ENCODE data around the gene CUL3.

Gene CUL3

GRCh38 chr2:224436634-224437033 lies 148.5 kb downstream of the CUL3 start:
- Histone ChIP-seq H3K36me3 (ENCODE audit: insufficient read depth, low read length) (no peaks in the 10 kb centered on the region), H2AFZ (ENCODE audit: low read length) (no peak overlapping the region), H3K9me2 (ENCODE audit: low read depth, low read length) (no peaks in the 10 kb centered on the region), H3F3A (ENCODE audit: insufficient read depth, low read length) (no peaks in the 10 kb centered on the region), H3K9ac (ENCODE audit: low read length) (no peak overlapping the region), H3K27ac (ENCODE audit: low read depth, low read length, poor library complexity, severe bottlenecking) (no peak overlapping the region), H3K9me3 (ENCODE audit: low read length) (no peaks in the 10 kb centered on the region), H3K4me3 (ENCODE audit: low read depth, low read length, poor library complexity, severe bottlenecking) (no peak overlapping the region), H3K79me2 (ENCODE audit: insufficient read depth, low read length) (no peaks in the 10 kb centered on the region), H4K20me1 (ENCODE audit: insufficient read depth, low read length) (no peaks in the 10 kb centered on the region), H3K27me3 (ENCODE audit: insufficient read depth, low read length) (peaks cover 4% of the 10 kb centered on the region; the same call in 1 of the 2 replicates), H3K4me2 (ENCODE audit: low read length) (no peak overlapping the region), H3K4me1 (ENCODE audit: insufficient read depth, low read length, severe bottlenecking) (no peaks in the 10 kb centered on the region)
- TF ChIP-seq CTCF (IDR thresholded peaks at IDR 0.05; ENCODE audit: low read length) (no peak), EZH2 (IDR thresholded peaks at IDR 0.05; ENCODE audit: borderline replicate concordance, low read length) (no peak)

- Histone ChIP-seq H3K9me2 (ENCODE audit: low read depth, low read length) (no peaks in the 10 kb centered on the region), H3K4me3 (ENCODE audit: low read depth, low read length, poor library complexity, severe bottlenecking) (no peak overlapping the region), H3K27ac (ENCODE audit: low read depth, low read length, poor library complexity, severe bottlenecking) (no peak overlapping the region), H3K9me3 (ENCODE audit: low read length) (no peaks in the 10 kb centered on the region), H3K4me1 (ENCODE audit: insufficient read depth, low read length, severe bottlenecking) (no peaks in the 10 kb centered on the region), H3K27me3 (ENCODE audit: insufficient read depth, low read length) (no peaks in the 10 kb centered on the region), H3K9ac (ENCODE audit: low read length) (no peak overlapping the region), H2AFZ (ENCODE audit: low read length) (no peak overlapping the region), H3F3A (ENCODE audit: insufficient read depth, low read length) (no peaks in the 10 kb centered on the region), H3K79me2 (ENCODE audit: insufficient read depth, low read length) (no peaks in the 10 kb centered on the region), H4K20me1 (ENCODE audit: insufficient read depth, low read length) (no peaks in the 10 kb centered on the region), H3K4me2 (ENCODE audit: low read length) (no peak overlapping the region), H3K36me3 (ENCODE audit: insufficient read depth, low read length) (no peaks in the 10 kb centered on the region)
- TF ChIP-seq EZH2 (IDR thresholded peaks at IDR 0.05; ENCODE audit: borderline replicate concordance, low read length) = no peak
- TF ChIP-seq CTCF (IDR thresholded peaks at IDR 0.05; ENCODE audit: low read length) = no peak
These were observed 150.5 kb downstream of the CUL3 start for GRCh38 chr2:224434618-224435017.

- no peak overlapping the region for H2AFZ ChIP-seq (ENCODE audit: low read length)
- H3K9ac ChIP-seq (ENCODE audit: low read length) = no peak overlapping the region
- H3K4me1 ChIP-seq (ENCODE audit: insufficient read depth, low read length, severe bottlenecking) = no peaks in the 10 kb centered on the region
- H3K27me3 ChIP-seq (ENCODE audit: insufficient read depth, low read length) = no peaks in the 10 kb centered on the region
- TF ChIP-seq CTCF (IDR thresholded peaks at IDR 0.05; ENCODE audit: low read length) (no peak), EZH2 (IDR thresholded peaks at IDR 0.05; ENCODE audit: borderline replicate concordance, low read length) (no peak)
- no peak overlapping the region for H3K4me3 ChIP-seq (ENCODE audit: low read depth, low read length, poor library complexity, severe bottlenecking)
- H3K4me2 ChIP-seq (ENCODE audit: low read length) = no peak overlapping the region
- H4K20me1 ChIP-seq (ENCODE audit: insufficient read depth, low read length) = no peaks in the 10 kb centered on the region
- H3K9me2 ChIP-seq (ENCODE audit: low read depth, low read length) = no peaks in the 10 kb centered on the region
- no peaks in the 10 kb centered on the region for H3F3A ChIP-seq (ENCODE audit: insufficient read depth, low read length)
- H3K79me2 ChIP-seq (ENCODE audit: insufficient read depth, low read length) = no peaks in the 10 kb centered on the region
- H3K36me3 ChIP-seq (ENCODE audit: insufficient read depth, low read length) = no peaks in the 10 kb centered on the region
- H3K27ac ChIP-seq (ENCODE audit: low read depth, low read length, poor library complexity, severe bottlenecking) = no peak overlapping the region
- no peaks in the 10 kb centered on the region for H3K9me3 ChIP-seq (ENCODE audit: low read length)
These were observed 151.7 kb downstream of the CUL3 start for GRCh38 chr2:224433442-224433841.
